H9 (cell line): ENCODE measurements around the gene TMEM121. TPM values are rescaled to one million over a fixed set of nuclear protein-coding genes. Genes with fewer than 3 reads are reported as not detected.
A peak's percentile ranks its signal among the peaks of the same experiment; 100 is the strongest.

ENCODE experiments used
- DNase-seq: peaks from one replicate; pipeline ENCODE4 v3.0.0-alpha.2; 2017
- H2AFZ ChIP-seq: one replicate; pipeline ENCODE4 v1.6.1; 2013; ENCODE audit warnings: mild to moderate bottlenecking, low read length, control low read depth, moderate library complexity
- H2AK5ac ChIP-seq: 2 replicates; pipeline ENCODE4 v1.6.1; 2013; ENCODE audit warnings: low read length, control low read depth, mixed read lengths; ENCODE audit not compliant: insufficient read length
- H2BK120ac ChIP-seq: one replicate; pipeline ENCODE4 v1.6.1; 2013; ENCODE audit warnings: low read depth, mild to moderate bottlenecking, low read length, control low read depth, inconsistent platforms; ENCODE audit not compliant: poor library complexity, severe bottlenecking
- H2BK12ac ChIP-seq: 2 replicates; pipeline ENCODE4 v1.6.1; 2013; ENCODE audit warnings: low read length, control low read depth, mixed read lengths, low read depth; ENCODE audit not compliant: insufficient read length
- H2BK15ac ChIP-seq: 2 replicates; pipeline ENCODE4 v1.6.1; 2013; ENCODE audit warnings: low read depth, low read length, control low read depth
- H2BK20ac ChIP-seq: one replicate; pipeline ENCODE4 v1.6.1; 2013; ENCODE audit warnings: low read depth, mild to moderate bottlenecking, low read length, control low read depth, inconsistent platforms; ENCODE audit not compliant: poor library complexity, severe bottlenecking
- H2BK5ac ChIP-seq: 2 replicates; pipeline ENCODE4 v1.6.1; 2013; ENCODE audit warnings: low read length, control low read depth, mixed read lengths; ENCODE audit not compliant: insufficient read length
- H3K14ac ChIP-seq: 2 replicates; pipeline ENCODE4 v1.6.1; 2013; ENCODE audit warnings: low read length, control low read depth; ENCODE audit not compliant: insufficient read depth
- H3K18ac ChIP-seq: 2 replicates; pipeline ENCODE4 v1.6.1; 2013; ENCODE audit warnings: low read depth, mild to moderate bottlenecking, mixed read lengths, low read length, control low read depth; ENCODE audit not compliant: insufficient read length
- H3K23ac ChIP-seq: 2 replicates; pipeline ENCODE4 v1.6.1; 2013; ENCODE audit warnings: low read length, control low read depth, mixed read lengths, low read depth; ENCODE audit not compliant: insufficient read length
- H3K23me2 ChIP-seq: 2 replicates; pipeline ENCODE4 v1.6.1; 2013; ENCODE audit warnings: low read depth, mild to moderate bottlenecking, mixed read lengths, low read length, control low read depth; ENCODE audit not compliant: insufficient read length, poor library complexity, severe bottlenecking
- H3K27ac ChIP-seq: 2 replicates; pipeline ENCODE4 v1.5.1; 2013; ENCODE audit warnings: low read length, control low read depth, mixed read lengths, low read depth; ENCODE audit not compliant: insufficient read length
- H3K27me3 ChIP-seq: 2 replicates; pipeline ENCODE4 v1.6.1; 2013; ENCODE audit warnings: low read length, control low read depth, inconsistent platforms; ENCODE audit not compliant: insufficient read depth
- H3K4ac ChIP-seq: 2 replicates; pipeline ENCODE4 v1.6.1; 2013; ENCODE audit warnings: low read depth, mild to moderate bottlenecking, control low read depth, inconsistent platforms, low read length, moderate library complexity
- H3K4me1 ChIP-seq: 2 replicates; pipeline ENCODE4 v1.6.1; 2013; ENCODE audit warnings: low read length, control low read depth, inconsistent platforms; ENCODE audit not compliant: insufficient read depth
- H3K4me2 ChIP-seq: 2 replicates; pipeline ENCODE4 v1.6.1; 2013; ENCODE audit warnings: low read length, control low read depth, mixed read lengths; ENCODE audit not compliant: insufficient read length, insufficient read depth
- H3K56ac ChIP-seq: 2 replicates; pipeline ENCODE4 v1.6.1; 2013; ENCODE audit warnings: low read depth, mild to moderate bottlenecking, mixed read lengths, low read length, control low read depth; ENCODE audit not compliant: insufficient read length
- H3K79me1 ChIP-seq: 2 replicates; pipeline ENCODE4 v1.6.1; 2013; ENCODE audit warnings: low read depth, mild to moderate bottlenecking, moderate library complexity, low read length, control low read depth, inconsistent platforms; ENCODE audit not compliant: insufficient read depth, poor library complexity, severe bottlenecking
- H3K79me2 ChIP-seq: 2 replicates; pipeline ENCODE4 v1.6.1; 2013; ENCODE audit warnings: low read length, control low read depth, inconsistent platforms; ENCODE audit not compliant: insufficient read depth
- H3K9ac ChIP-seq: 2 replicates; pipeline ENCODE4 v1.6.1; 2013; ENCODE audit warnings: low read length, control low read depth, mixed read lengths; ENCODE audit not compliant: insufficient read length; ENCODE audit errors: extremely low read depth
- H3K9me3 ChIP-seq: one replicate; pipeline ENCODE4 v1.6.1; 2013; ENCODE audit warnings: low read depth, low read length, inconsistent platforms; ENCODE audit not compliant: control insufficient read depth
- H3T11ph ChIP-seq: one replicate; pipeline ENCODE4 v1.6.1; 2013; ENCODE audit warnings: mild to moderate bottlenecking, low read length, control low read depth, inconsistent platforms
- H4K20me1 ChIP-seq: one replicate; pipeline ENCODE4 v1.6.1; 2013; ENCODE audit not compliant: control insufficient read depth, insufficient read length, insufficient read depth
- H4K5ac ChIP-seq: 2 replicates; pipeline ENCODE4 v1.6.1; 2013; ENCODE audit warnings: low read depth, mild to moderate bottlenecking, mixed read lengths, low read length, control low read depth; ENCODE audit not compliant: insufficient read length
- H4K8ac ChIP-seq: replicated peaks from 2 replicates; pipeline ENCODE4 v1.6.1; 2013; ENCODE audit warnings: low read length, control low read depth, mixed read lengths, low read depth; ENCODE audit not compliant: insufficient read length
- H4K91ac ChIP-seq: 2 replicates; pipeline ENCODE4 v1.6.1; 2013; ENCODE audit warnings: low read depth, mild to moderate bottlenecking, moderate library complexity, mixed read lengths, low read length, control low read depth; ENCODE audit not compliant: insufficient read length
- H3K27ac Mint-ChIP-seq, 3 experiments: 2 replicates in 2 of 3; 3 replicates in 1 of 3; pipeline ENCODE4 v1.8.0; 2020 to 2021; ENCODE audit warnings: mixed read lengths in 3 of 3, mild to moderate bottlenecking in 1 of 3, moderate library complexity in 1 of 3
- H3K27me3 Mint-ChIP-seq: 2 replicates; pipeline ENCODE4 v1.8.0; 2021; ENCODE audit warnings: low read depth, mild to moderate bottlenecking, moderate library complexity, mixed read lengths
- H3K36me3 Mint-ChIP-seq, 3 experiments: 2 replicates in 2 of 3; 3 replicates in 1 of 3; pipeline ENCODE4 v1.8.0; 2020 to 2021; ENCODE audit warnings: low read depth in 3 of 3, mixed read lengths in 3 of 3; ENCODE audit not compliant: insufficient read depth in 1 of 3
- H3K4me1 Mint-ChIP-seq, 2 experiments: 2 replicates each; pipeline ENCODE4 v1.8.0; 2020; ENCODE audit warnings: mixed read lengths in 2 of 2
- H3K4me3 Mint-ChIP-seq, 2 experiments: 2 replicates in 1 of 2; 3 replicates in 1 of 2; pipeline ENCODE4 v1.8.0; 2020 to 2021; ENCODE audit warnings: mild to moderate bottlenecking in 2 of 2, mixed read lengths in 2 of 2, moderate library complexity in 1 of 2
- H3K9me3 Mint-ChIP-seq, 2 experiments: 2 replicates in 1 of 2; 3 replicates in 1 of 2; pipeline ENCODE4 v1.8.0; 2020; ENCODE audit warnings: mild to moderate bottlenecking in 2 of 2, mixed read lengths in 2 of 2, moderate library complexity in 1 of 2
- WGBS: extraction: QIAGEN DNeasy Blood & Tissue Kit; methylation state at CpG from one replicate; pipeline ENCODE4 v1.1.7; 2013; ENCODE audit warnings: missing lambda C conversion rate, low lambda C conversion rate, mixed read lengths; ENCODE audit not compliant: insufficient read length; ENCODE audit errors: extremely low coverage; 5-methylcytosine and 5-hydroxymethylcytosine counted together
- total RNA-seq: library from RNA; stranded (reverse); gene quantifications from 2 replicates; pipeline ENCODE4 v1.2.1, GENCODE V29; 2021
- TF ChIP-seq, protein P1 (sequence below): fragments of 200-600 bp; sonication (generic); conservative IDR thresholded peaks from 3 replicates; pipeline ENCODE4 v1.8.0; 2021; ENCODE audit warnings: antibody characterized with exemption, mild to moderate bottlenecking

TMEM121 gene
- total RNA-seq, 1 experiment from 2014 or later, result 2.6 TPM

- H3K56ac ChIP-seq, result no peak overlapping the region
- Mint-ChIP-seq H3K4me1 (peaks cover 4 to 14% of the 10 kb centered on the region in 2 experiments), H3K4me3 (peak overlapping the region; percentile 12 to 61; a peak in 2 of 5 replicates), H3K27ac (no peak overlapping the region), H3K27me3 (peaks cover 63% of the 10 kb centered on the region), H3K9me3 (peaks cover 0 to 4% of the 10 kb centered on the region in 2 experiments; a peak in 1 of 5 replicates), H3K36me3 (no peaks in the 10 kb centered on the region; a peak in 1 of 7 replicates)
- peaks cover 26% of the 10 kb centered on the region; the same call in 1 of the 2 replicates for H3K27me3 ChIP-seq
- H4K8ac ChIP-seq, result no peak overlapping the region
- WGBS, result no CpG with 5 or more reads among the region's 48 CpGs
- no peaks in the 10 kb centered on the region for H3K9me3 ChIP-seq
- H3K4me1 ChIP-seq, result no peaks in the 10 kb centered on the region
- no peaks in the 10 kb centered on the region for H3K79me1 ChIP-seq
- no peak overlapping the region for H4K91ac ChIP-seq
- H2AK5ac ChIP-seq, result no peak overlapping the region
- H2BK20ac ChIP-seq, result no peak overlapping the region
- H2BK12ac ChIP-seq, result no peak overlapping the region
- no peak overlapping the region for H2BK15ac ChIP-seq
- H3K27ac ChIP-seq, result no peak overlapping the region
- H3K9ac ChIP-seq, result no peak overlapping the region
- H3K23me2 ChIP-seq, result peaks cover 6% of the 10 kb centered on the region
- DNase-seq, result no peak
- no peaks in the 10 kb centered on the region for H3K79me2 ChIP-seq
- TF ChIP-seq, protein P1, sequence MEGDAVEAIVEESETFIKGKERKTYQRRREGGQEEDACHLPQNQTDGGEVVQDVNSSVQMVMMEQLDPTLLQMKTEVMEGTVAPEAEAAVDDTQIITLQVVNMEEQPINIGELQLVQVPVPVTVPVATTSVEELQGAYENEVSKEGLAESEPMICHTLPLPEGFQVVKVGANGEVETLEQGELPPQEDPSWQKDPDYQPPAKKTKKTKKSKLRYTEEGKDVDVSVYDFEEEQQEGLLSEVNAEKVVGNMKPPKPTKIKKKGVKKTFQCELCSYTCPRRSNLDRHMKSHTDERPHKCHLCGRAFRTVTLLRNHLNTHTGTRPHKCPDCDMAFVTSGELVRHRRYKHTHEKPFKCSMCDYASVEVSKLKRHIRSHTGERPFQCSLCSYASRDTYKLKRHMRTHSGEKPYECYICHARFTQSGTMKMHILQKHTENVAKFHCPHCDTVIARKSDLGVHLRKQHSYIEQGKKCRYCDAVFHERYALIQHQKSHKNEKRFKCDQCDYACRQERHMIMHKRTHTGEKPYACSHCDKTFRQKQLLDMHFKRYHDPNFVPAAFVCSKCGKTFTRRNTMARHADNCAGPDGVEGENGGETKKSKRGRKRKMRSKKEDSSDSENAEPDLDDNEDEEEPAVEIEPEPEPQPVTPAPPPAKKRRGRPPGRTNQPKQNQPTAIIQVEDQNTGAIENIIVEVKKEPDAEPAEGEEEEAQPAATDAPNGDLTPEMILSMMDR, result no peak
- H3K18ac ChIP-seq, result peak overlapping the region; percentile 27
- H3K23ac ChIP-seq, result no peak overlapping the region
- no peak overlapping the region for H2BK120ac ChIP-seq
- no peak overlapping the region for H4K5ac ChIP-seq
- peak overlapping the region; percentile 8; the same call in 1 of the 2 replicates for H3K14ac ChIP-seq
- H2BK5ac ChIP-seq, result no peak overlapping the region
- H3K4ac ChIP-seq, result no peak overlapping the region
- peak overlapping the region; percentile 11 for H3K4me2 ChIP-seq
- H2AFZ ChIP-seq, result no peak overlapping the region
- H4K20me1 ChIP-seq, result no peaks in the 10 kb centered on the region
- no peak overlapping the region for H3T11ph ChIP-seq
These were observed 38.9 kb upstream of the TMEM121 start for GRCh38 chr14:105487449-105487985.
